Esophagus squamous epithelium (tissue), 4 donors: Measurements from ENCODE around the gene PTPRS.

Source experiments
- POLR2A ChIP-seq, 4 donors: fragments of 450-650 bp; IDR thresholded peaks; one replicate each; pipeline ENCODE4 v1.6.1; 2017; ENCODE audit warnings: antibody characterized with exemption in 4 of 4, mild to moderate bottlenecking in 4 of 4, moderate library complexity in 3 of 4
- TF ChIP-seq, protein P1 (sequence below), 6 experiments: fragments of 450-650 bp in 4 of 6; fragments of 200-600 bp in 2 of 6; sonication (generic) in 2 of 6; IDR thresholded peaks; one replicate each; pipeline ENCODE4 v1.5.1; 2016 to 2019; ENCODE audit warnings: antibody characterized with exemption in 6 of 6, mild to moderate bottlenecking in 4 of 6, moderate library complexity in 4 of 6

DNA sequence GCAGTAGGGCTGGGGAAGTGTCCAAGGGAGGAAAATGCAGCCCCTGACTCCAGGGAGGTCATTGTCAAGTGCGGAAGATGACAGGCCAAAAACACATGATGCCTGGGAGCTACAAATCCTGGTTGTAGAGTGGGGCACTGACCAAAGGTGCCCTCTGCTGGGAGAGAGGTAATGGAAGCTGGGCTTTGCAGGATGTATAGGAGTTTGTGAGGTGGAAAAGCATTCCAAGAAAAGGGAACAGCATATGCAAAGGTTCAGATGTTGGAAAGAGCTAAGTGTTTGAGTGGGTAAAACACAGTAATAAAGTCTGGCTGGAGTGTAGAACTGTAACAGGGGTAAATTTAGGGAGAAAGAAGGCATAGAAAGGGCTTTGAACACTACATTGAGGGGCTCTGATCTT lies 46.9 kb upstream of the PTPRS start:
- TF ChIP-seq POLR2A (IDR thresholded peaks at IDR 0.05) = no peak
- TF ChIP-seq, protein P1, sequence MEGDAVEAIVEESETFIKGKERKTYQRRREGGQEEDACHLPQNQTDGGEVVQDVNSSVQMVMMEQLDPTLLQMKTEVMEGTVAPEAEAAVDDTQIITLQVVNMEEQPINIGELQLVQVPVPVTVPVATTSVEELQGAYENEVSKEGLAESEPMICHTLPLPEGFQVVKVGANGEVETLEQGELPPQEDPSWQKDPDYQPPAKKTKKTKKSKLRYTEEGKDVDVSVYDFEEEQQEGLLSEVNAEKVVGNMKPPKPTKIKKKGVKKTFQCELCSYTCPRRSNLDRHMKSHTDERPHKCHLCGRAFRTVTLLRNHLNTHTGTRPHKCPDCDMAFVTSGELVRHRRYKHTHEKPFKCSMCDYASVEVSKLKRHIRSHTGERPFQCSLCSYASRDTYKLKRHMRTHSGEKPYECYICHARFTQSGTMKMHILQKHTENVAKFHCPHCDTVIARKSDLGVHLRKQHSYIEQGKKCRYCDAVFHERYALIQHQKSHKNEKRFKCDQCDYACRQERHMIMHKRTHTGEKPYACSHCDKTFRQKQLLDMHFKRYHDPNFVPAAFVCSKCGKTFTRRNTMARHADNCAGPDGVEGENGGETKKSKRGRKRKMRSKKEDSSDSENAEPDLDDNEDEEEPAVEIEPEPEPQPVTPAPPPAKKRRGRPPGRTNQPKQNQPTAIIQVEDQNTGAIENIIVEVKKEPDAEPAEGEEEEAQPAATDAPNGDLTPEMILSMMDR (IDR thresholded peaks at IDR 0.05) = no peak
